EL (cell line): ENCODE results near the gene FAM200A.

Source experiments
- DNase-seq: peaks from one replicate; pipeline ENCODE4 v3.0.0-alpha.2; 2016

Gene FAM200A

DNA sequence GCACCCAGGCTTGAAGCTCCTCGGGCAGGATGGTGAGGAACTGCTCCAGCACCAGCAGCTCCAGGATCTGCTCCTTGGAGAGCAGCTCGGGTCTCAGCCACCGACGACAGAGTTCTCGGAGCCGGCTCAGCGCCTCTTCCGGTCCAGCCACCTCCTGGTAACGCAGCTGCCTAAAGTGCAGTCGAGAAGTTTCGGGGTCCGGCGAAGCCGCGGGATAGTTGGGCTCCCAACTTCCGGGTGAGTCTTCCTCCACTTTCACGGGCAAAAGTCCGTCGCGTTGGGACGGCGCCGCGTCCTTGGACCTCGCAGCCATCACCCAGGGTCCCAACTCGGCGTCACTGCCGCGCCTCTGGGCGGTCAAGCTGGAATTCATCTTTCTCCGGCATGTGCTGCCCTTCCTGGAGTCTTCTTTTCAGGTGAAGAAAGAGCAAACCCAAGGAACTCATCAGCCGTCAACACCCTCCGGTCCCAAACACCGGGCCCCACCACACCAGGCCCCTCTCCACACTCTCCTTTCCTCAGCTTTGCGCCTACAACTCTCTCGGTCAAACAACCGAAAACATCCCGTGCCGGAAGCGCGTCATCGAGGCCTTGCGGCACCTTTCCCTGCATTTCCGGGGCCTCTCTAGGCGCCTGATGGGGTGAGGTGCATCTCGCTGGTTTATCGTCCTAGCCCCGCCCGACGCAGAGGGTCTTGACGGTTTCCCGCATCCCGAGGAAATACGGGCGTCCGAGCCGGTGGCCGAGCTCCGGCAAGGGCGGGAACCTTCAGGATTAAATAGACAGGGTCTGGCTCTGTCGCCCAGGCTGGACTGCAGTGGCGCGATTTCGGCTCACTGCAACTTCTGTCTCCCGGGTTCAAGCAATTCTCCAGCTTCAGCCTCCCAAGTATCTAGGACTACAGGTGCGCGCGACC, 51.9 kb downstream of the FAM200A start, which contains the start of gene ZNF394:
TSS of gene ZNF394 (minus strand) at position 561 of the 916 bp plus-strand sequence. CDS start at position 373, 188 bp downstream.
- peak; percentile 91 for DNase-seq

DNA sequence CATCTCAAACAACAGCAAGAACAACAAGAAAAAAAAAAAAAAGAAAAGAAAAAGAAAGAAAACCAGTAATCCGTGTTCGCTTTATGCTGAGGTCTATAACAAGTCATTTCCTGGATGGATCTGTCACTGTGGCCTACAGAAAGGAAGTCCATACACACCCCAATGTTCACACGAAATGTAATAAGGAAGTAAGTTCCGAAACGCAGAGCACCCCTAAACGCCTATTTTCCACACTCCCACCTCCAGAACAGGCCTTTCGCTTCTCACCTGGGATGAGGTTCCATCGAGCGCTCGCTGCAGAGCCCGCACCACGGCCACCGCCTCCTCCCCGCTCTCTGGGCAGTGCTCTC, 52.6 kb downstream of the FAM200A start:
- no peak for DNase-seq

GRCh38 chr7:99498546-99498944, 53.4 kb downstream of the FAM200A start:
- no peak for DNase-seq

DNA sequence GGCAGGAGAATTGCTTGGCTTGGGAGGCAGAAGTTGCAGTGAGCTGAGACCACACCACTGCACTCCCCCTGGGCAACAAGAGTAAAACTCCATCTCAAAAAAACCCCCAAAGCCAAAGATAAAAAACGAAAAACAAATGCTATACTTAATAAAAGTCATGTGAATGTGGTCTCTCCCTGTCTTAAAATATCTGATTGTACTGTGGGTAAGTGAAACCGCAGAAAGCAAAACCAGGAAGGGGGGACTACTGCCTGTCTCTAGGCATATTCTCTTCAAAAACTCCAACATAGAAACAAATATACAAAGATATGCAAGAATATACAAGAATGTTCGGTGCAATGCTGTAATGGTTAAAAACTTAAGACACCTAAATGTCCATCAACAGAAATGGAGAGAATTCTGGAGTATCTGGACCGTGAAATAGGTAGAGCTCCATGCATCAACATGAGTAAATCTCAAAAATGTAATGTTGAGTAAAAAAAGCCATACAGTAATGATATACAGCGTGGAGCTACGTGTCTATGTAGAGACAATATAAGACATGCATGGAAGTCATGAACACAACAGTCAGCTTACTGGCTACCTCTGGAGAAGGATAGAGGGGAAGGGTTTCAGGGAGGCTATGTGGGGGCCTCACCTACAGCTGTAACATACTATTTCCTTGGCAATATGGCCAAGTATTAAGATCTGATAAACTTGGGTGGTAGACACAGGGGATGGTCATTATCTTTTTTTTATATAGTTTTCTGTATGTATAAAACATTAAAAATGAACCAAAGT, 54.0 kb downstream of the FAM200A start:
- no peak for DNase-seq
